ENCODE data around the gene USP10.
"Not testable (repeated sequence)": the region's sequence is repeated elsewhere in the genome, so short reads cannot be mapped to it uniquely, and the experiment has no call there.

The USP10 gene

DNA sequence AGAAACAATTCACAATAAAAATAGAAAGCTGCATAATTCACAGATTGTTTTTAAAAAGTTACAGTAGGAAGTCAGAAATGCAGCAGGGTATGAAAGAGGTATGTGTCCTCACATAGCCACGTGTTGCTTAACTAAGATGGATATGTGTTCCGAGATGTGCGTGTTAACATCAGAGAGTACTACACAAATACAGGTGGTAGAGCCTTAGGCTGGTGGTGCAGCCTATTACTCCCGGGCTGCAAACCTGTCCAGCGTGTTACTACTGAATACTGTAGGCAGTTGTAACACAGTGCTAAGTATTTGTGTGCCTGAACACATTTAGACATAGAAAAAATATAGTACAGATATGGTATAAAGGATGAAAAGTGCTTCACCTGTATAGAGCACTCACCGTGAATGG, 46.4 kb downstream of the USP10 start:
- no peak for FAIRE-seq
- TF ChIP-seq, protein P1, sequence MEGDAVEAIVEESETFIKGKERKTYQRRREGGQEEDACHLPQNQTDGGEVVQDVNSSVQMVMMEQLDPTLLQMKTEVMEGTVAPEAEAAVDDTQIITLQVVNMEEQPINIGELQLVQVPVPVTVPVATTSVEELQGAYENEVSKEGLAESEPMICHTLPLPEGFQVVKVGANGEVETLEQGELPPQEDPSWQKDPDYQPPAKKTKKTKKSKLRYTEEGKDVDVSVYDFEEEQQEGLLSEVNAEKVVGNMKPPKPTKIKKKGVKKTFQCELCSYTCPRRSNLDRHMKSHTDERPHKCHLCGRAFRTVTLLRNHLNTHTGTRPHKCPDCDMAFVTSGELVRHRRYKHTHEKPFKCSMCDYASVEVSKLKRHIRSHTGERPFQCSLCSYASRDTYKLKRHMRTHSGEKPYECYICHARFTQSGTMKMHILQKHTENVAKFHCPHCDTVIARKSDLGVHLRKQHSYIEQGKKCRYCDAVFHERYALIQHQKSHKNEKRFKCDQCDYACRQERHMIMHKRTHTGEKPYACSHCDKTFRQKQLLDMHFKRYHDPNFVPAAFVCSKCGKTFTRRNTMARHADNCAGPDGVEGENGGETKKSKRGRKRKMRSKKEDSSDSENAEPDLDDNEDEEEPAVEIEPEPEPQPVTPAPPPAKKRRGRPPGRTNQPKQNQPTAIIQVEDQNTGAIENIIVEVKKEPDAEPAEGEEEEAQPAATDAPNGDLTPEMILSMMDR (IDR thresholded peaks at IDR 0.05; ENCODE audit: insufficient read depth, missing control alignments) = no peak
- no peak for DNase-seq (ENCODE audit: insufficient read length, low spot score)

DNA sequence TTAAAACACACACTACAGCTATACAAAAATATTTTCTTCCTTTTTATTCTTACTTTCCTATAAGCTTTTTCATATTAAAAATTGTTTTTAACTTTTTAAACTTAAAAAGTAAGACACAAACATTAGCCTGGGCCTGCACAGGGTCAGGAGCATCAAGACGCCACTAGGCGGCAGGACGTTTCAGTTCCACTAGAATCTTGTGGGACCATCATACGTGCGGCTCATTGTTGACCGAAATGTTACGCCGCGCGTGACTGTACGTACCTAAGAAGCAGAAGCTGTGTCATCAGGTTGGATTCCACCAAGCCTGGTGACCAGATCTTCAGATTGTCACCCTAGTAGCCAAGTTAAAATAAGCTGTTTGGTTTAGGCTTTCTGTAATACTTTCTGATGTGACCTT, 47.1 kb downstream of the USP10 start:
- TF ChIP-seq, protein P1 (IDR thresholded peaks at IDR 0.05; ENCODE audit: insufficient read depth, missing control alignments) = peak; percentile 11
- DNase-seq (ENCODE audit: insufficient read length, low spot score) = no peak
- no peak for FAIRE-seq

DNA sequence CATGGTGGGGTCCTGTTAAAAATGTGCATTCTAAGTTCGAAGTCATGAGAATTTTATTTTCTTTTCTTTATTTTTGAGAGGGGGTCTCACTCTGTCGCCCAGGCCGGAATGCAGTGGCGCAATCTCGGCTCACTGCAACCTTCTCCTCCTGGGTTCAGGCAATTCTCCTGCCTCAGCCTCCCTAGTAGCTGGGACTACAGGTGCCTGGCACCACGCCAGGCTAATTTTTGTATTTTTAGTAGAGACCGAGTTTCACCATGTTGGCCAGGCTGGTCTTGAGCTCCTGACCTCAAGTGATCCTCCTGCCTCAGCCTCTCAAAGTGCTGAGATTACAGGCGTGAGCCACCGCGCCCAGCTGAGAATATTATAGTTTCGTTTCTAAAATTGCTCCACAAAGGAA, 48.4 kb downstream of the USP10 start:
- not testable (repeated sequence) for FAIRE-seq; DNase-seq (ENCODE audit: insufficient read length, low spot score)

DNA sequence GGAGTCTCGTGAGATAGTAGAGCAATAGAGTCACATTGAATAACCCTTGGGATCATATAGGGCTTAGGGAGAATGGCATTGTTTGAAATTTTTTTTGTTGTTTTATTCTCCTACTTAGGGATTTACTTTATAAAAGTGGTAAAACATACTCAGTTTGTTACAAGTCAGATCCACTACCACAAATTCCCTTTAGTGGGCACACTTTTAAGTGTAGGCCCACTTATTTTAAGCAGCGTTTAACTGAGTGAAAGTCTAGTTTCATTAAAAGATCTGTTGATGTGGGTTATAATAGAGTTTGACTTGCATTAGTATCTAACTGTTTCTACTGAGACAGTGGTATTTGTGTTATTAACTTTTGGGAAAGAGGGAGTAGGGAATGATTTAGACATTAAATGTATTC, 49.3 kb downstream of the USP10 start:
- TF ChIP-seq, protein P1 (IDR thresholded peaks at IDR 0.05; ENCODE audit: insufficient read depth, missing control alignments) = no peak
- DNase-seq (ENCODE audit: insufficient read length, low spot score) (no peak), FAIRE-seq (no peak)

DNA sequence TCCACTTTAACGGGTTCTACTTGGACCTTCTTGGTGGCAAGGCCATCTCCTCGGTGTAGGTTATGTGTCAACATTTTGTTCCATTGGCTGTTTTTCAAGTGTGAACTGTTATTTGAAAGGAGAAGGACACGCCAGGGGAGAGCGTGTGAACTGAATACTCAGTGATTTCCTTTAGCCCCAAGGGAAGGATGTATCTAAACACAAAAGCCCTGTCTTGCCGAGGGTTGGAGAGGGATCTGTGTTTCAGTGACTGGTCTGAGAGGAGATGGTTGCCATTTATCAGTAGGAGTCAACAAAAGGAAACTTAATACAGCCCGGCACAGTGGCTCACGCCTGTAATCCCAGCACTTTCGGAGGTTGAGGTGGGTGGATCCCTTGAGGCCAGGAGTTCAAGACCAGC, 50.0 kb downstream of the USP10 start:
- TF ChIP-seq, protein P1 (IDR thresholded peaks at IDR 0.05; ENCODE audit: insufficient read depth, missing control alignments) = no peak
- FAIRE-seq = no peak
- no peak for DNase-seq (ENCODE audit: insufficient read length, low spot score)

DNA sequence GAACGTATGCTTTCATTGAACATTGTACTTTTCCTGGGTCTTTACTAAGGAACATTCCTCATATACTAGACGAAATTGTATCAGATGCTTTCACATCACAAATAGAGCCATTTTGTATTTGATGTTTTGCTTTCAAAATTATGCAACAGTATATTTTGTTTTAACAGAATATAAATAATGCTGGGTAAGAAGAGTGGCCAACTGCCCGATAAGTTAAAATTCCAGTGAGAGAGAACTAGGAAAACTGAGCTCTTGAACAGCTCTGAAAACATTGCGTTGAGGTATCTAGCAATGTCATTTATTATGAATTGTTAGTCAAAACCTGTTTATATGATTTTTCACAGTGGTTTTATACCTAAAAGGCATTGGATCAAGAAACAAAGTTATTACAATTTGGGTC, 50.8 kb downstream of the USP10 start:
- DNase-seq (ENCODE audit: insufficient read length, low spot score) = no peak
- FAIRE-seq = no peak
- TF ChIP-seq, protein P1 (IDR thresholded peaks at IDR 0.05; ENCODE audit: insufficient read depth, missing control alignments) = no peak

DNA sequence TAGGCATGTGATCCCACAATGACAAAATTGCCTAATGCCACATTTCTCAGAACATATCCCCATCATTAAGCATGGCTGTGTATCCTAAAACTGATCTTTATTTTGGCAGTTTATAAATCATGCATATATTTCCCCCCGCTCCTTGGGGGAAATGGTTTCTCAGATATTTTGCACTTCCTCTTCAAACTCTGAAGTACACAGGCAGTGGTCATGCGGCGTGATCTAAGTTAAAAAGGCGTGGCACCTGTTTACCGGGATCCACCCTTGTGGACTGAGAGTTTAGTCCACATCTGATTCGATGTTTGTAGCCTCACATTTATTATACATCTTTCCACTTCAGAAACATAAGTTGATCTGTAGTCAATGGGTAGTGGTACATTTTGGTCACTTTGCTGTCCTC, 51.4 kb downstream of the USP10 start:
- FAIRE-seq (no peak), DNase-seq (ENCODE audit: insufficient read length, low spot score) (no peak)
- TF ChIP-seq, protein P1 (IDR thresholded peaks at IDR 0.05; ENCODE audit: insufficient read depth, missing control alignments) = no peak

DNA sequence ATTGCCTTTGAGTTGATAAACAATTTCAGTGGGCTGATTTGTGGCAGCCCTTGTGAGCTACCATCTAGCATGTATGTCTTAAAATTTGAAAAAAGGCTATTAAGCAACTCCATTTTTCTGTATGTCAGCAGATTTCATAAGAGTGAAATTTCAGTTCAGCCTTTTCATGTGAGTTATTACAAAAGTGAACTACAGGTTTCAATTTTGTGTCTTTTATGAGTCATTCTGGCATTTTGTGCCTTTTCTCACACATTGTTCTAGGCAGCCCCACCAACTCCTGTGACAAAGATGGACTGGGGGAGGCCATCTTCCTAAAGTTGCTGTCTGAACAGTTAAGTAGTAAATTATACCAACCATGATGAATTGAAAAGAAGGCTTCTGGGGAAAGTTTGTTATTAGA, 52.1 kb downstream of the USP10 start:
- FAIRE-seq (no peak), DNase-seq (ENCODE audit: insufficient read length, low spot score) (no peak)
- TF ChIP-seq, protein P1 (IDR thresholded peaks at IDR 0.05; ENCODE audit: insufficient read depth, missing control alignments) = no peak

All from D721Med (cell line).